Endometrial microvascular endothelial cells (primary cell): Measurements from ENCODE around the gene SPATS2. TPM values are rescaled to one million over a fixed set of nuclear protein-coding genes. Genes with fewer than 3 reads are reported as not detected.
"Not testable (repeated sequence)": the region's sequence is repeated elsewhere in the genome, so short reads cannot be mapped to it uniquely, and the experiment has no call there.

ENCODE experiments used
- in situ Hi-C: cut with HindIII; loops from 2 replicates; pipeline ENCODE4 v1.10.0; 2017; ENCODE audit warnings: low sequenced_read_pairs, low pct_unique_long_range_greater_than_20kb; ENCODE audit errors: inconsistent ontology term
- total RNA-seq: library from RNA; depleted of rRNA; stranded (reverse); fragments of >200 nt; gene quantifications from one replicate; pipeline ENCODE4 v1.2.3, GENCODE V29; 2015; ENCODE audit errors: inconsistent ontology term

SPATS2 gene
- 65.6 TPM for total RNA-seq

DNA sequence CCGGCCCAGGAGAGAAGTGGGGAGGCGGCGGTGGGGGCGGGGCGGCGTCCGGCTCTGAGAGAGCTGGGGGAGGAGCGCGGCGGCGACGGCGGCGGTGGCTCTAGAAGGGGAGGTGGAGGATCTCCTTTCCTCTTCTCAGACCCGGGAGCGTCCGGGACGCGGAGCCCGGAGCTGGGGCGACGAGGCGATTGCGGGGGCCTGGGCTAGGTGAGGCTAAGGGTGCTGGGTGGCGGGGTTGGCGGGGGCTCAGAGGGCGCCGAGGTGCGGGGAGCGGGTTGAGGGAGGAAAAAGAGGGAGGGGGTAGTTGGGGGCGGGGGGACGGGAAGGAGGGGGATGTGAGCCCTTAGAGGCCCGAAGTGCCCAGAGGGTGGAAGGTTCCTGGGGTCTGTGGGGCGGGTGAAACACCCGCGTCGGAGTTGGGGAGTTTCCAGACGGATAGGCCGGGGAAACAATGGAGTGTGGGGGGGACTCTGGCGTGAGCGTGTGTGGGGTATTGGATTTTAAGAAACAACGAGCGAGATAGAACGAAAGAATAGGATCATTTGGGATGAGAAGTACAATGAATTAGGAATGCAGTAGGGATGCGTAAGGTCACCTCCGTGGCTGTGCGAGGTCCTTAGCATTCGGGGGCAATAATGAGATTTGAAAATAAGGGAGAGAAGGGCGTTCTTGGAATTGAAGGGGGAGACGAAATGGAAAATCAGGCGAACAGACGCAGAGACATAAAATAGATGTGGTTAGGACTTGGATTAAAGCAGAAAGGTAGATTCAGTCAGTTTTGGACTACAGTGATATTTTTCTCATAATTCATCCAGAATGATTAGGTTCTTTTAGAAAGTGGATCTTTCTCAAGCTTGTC lies at the start of gene SPATS2:
Gene SPATS2 (plus strand): TSS at position 82 of the 859 bp plus-strand sequence. CDS start 93,551 bp downstream, outside the sequence.
- in situ Hi-C loops, result loop anchor here (5.0 kb wide), 1 partner anchor 145 kb away; no protein-coding TSS in a partner anchor

DNA sequence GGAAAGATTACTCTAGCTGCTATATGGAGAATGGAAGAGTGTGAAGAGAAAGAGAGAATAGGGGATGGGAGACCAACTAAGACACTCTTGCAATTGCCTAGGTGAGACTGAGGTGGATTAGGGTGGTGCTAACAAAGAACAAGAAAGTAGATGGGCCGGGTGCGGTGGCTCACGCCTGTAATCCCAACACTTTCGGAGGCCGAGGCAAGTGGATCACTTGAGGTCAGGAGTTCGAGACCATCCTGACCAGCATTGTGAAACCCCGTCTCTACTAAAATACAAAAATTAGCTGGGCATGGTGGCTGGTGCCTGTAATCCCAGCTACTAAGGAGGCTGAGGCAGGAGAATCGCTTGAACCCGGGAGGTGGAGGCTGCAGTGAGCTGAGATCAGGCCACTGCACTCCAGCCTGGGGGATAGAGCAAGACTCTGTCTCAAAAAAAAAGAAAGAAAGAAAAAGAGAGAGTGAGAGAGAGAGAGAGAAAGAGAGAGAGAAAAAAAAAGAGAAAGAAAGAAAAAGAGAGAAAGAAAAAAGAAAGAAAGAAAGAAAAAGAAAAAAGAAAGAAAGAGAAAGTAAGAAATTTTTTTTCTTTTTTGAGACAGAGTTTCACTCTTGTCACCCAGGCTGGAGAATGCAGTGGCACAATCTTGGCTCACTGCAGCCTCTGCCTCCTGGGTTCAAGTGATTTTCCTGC lies 46.7 kb upstream of the SPATS2 start:
- in situ Hi-C loops, result not testable (repeated sequence)

DNA sequence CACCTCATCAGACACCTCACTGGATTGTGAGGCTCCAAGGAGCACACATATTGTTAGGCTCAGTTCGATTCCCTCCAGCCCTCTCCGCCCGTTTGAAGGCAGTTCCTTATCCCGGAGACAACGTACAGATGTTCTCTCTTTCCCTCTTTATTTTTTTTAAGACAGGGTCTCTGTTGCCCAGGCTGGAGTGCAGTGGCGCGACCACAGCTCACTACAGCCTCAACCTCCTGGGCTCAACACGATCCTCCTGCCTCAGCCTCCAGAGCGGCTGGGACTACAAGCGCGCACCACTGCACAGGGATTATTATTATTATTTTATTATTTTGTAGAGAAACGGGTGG lies 44.9 kb upstream of the SPATS2 start:
- in situ Hi-C loops, result no loop called here

DNA sequence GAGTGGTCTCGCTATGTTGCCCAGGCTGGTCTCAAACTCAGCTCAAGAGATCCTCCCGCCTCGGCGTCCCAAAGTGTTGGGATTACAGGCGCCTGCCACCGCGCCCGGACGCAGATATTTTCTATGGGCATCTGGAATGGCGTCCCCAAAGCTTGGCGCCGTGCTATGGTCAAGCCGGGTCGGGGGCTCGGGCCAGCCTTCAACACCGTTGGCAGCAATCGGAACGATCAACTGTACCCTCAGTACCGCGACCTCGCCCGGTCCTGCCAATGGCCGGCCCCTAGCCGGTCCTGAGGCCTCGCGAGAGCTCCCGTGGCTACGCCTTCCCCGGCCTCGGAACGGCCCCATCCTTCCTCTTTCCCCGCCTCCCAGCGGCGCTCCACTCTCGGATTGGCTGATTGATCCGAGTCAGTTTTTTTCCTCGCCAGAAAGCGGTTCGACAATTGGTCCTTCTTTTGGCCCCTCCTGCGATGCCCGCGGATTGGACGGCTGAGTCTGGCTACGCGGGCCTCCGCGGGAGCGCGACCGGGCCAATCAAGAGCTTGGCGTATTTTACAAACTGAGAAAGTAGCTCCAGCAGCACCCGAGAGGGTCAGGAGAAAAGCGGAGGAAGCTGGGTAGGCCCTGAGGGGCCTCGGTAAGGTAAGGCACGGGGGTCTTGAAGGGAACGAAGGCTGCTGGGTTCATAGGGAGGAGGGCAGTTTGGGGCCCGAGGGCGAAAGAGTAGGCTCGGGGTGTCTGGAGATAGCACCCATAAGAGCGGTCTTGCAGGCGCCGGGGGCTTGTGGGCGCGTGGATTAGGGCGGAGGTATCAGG lies 44.3 kb upstream of the SPATS2 start, which contains the start of gene TROAP:
Gene TROAP (plus strand): TSS at position 548 of the 816 bp plus-strand sequence. CDS start 354 bp downstream, outside the sequence.
- in situ Hi-C loops, result no loop called here

DNA sequence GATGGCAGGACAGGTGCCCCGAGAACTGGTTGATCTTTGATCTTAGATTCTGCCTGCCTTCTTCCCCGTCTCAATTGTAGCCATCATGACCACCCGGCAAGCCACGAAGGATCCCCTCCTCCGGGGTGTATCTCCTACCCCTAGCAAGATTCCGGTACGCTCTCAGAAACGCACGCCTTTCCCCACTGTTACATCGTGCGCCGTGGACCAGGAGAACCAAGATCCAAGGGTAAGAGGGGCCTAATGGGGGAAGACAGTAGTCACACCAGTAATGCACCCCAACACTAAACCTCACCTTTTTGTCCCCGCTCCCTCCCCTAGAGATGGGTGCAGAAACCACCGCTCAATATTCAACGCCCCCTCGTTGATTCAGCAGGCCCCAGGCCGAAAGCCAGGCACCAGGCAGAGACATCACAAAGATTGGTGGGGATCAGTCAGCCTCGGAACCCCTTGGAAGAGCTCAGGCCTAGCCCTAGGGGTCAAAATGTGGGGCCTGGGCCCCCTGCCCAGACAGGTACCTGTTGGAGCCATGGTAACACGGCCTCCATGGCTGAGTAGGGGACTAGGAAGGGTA lies 43.7 kb upstream of the SPATS2 start:
- in situ Hi-C loops, result no loop called here

DNA sequence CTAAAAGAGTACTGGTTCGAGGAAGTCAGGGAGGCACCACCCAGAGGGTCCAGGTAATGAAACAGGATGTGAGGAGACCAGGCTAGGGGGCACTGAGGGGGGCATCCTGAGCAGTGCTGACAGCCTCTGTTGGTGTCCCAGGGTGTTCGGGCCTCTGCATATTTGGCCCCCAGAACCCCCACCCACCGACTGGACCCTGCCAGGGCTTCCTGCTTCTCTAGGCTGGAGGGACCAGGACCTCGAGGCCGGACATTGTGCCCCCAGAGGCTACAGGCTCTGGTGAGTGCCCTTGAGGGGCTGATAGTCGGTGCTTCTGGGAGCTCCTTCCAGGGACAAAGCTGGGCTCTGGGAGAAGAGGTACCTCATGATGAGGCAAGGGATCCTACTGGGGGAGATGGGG lies 41.7 kb upstream of the SPATS2 start:
- in situ Hi-C loops, result no loop called here

DNA sequence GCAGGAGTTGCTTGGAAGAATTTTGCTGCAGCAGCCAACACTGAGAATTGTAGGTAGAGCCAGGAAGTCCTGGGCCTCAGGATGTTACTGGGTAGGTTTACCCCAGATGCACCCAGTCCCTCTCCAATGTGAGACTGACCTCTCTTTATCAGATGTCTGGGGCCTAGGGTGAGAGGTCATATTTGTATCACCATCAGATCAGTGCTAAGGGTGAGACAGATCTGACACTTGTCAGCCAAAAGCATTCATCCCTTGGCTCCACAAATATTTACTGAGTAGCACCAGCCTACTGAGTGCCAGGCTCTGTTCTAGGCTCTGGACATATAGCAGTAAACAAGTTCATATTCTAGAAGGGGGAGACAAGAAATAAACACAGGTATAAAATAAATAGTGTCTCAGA lies 39.9 kb upstream of the SPATS2 start:
- in situ Hi-C loops, result no loop called here

DNA sequence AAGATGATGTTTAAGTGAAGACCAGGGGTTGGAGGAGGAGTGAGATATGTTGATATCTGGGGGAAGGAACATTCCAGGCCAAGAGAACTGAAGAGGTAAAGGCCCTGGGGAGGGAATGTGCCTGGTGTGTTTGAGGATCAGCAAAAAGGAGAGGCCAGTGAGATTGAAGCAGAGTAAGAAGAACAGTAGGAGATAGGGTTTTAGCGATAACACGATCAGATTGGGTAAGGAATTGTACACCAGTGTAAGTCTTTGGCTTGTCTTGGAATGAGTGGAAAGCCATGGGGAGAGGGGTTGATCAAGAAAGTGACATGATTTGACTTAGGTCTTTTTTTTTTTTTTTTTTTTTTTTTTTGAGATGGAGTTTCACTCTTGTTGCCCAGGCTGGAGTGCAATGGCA lies 39.4 kb upstream of the SPATS2 start:
- in situ Hi-C loops, result no loop called here

DNA sequence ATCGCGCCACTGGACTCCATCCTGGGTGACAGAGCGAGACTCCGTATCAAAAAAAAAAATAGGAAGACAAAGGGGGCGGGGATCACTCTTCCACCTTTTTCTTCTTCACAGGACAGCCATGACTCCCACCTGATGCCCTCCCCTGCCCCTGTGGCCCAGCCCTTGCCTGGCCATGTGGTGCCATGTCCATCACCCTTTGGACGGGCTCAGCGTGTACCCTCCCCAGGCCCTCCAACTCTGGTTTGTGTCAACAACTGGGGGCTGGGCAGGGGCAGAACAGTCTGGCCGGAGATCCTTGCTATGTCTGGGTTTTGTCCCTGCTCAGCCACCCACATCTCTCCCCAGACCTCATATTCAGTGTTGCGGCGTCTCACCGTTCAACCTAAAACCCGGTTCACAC lies 38.4 kb upstream of the SPATS2 start:
- in situ Hi-C loops, result no loop called here

DNA sequence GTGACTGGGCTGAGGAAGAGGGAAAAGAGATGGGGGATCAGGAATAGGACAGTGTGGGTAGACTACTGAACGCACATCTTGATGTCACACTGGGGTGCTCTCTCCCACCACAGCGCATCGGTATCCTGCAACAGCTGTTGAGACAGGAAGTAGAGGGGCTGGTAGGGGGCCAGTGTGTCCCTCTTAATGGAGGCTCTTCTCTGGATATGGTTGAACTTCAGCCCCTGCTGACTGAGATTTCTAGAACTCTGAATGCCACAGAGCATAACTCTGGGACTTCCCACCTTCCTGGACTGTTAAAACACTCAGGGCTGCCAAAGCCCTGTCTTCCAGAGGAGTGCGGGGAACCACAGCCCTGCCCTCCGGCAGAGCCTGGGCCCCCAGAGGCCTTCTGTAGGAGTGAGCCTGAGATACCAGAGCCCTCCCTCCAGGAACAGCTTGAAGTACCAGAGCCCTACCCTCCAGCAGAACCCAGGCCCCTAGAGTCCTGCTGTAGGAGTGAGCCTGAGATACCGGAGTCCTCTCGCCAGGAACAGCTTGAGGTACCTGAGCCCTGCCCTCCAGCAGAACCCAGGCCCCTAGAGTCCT lies 37.1 kb upstream of the SPATS2 start:
- in situ Hi-C loops, result no loop called here

DNA sequence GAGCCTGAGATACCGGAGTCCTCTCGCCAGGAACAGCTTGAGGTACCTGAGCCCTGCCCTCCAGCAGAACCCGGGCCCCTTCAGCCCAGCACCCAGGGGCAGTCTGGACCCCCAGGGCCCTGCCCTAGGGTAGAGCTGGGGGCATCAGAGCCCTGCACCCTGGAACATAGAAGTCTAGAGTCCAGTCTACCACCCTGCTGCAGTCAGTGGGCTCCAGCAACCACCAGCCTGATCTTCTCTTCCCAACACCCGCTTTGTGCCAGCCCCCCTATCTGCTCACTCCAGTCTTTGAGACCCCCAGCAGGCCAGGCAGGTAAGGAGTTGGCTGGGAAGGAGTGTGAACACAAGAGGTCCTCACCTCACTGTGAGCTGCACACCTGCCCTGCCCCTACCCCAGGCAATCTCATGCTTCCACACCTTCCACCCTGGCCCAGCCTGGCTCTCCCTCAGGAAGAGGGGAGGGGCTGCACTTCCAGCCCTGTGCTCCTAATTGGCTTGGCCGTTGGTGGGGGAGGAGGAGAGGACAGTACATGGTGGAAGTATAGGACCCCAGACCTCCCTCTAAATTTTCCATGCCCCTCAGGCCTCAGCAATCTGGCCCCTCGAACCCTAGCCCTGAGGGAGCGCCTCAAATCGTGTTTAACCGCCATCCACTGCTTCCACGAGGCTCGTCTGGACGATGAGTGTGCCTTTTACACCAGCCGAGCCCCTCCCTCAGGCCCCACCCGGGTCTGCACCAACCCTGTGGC lies 36.5 kb upstream of the SPATS2 start:
- in situ Hi-C loops, result no loop called here

DNA sequence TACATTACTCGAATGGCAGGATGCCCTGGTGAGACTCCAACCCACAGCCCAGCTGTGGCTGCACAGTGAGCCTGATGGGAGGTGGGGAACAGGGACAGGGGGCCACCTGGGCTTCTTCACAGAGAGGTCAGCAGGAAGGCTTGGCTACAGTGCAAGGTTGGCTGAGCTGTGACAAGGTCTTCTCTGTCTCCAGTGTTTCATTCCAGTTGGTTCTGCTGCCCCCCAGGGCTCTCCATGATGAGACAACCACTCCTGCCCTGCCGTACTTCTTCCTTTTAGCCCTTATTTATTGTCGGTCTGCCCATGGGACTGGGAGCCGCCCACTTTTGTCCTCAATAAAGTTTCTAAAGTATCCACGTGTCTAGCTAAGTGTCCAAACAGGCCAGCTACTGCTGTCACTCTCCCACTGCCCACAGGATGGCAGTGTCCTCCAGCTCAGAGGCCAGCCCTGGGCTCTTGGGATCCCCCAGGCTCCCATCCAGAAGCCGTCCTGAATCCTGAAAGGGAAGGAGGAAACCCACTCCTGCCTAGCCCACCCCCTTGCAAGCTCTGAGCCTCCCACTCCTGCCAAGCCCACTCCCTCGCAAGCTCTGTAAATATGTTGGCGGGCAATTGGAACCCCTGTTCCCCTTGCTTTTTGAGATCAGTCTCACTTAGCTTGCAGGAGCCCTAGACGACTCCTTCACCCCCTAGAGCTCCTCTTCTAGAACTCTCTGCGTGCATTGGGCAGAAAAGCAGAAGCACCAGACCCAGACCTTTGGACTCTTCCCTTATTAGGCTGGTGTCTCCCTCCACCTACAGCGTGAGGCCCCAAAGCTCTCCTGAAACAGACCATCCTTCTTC lies 35.7 kb upstream of the SPATS2 start:
- in situ Hi-C loops, result no loop called here

DNA sequence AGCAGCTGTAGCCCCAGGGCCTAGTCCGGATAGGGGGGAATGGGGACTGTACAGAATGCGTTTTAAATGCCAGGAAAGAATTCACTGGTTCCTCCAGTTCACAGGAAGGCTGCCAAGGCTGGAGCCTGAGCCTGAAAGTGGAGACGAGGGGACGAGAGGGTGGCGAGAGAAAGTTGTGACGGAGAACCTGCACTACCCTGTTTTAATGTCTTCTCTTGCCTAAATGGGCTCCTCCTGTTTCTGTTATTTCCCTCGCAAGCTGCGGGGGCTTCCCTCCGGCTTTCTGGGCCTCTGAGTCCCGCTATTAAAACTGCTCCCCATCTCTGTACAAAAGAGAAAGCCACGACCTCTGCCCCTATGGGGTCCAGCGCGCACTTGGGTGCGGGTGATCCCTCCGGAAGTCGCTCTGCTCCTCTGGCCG lies 34.8 kb upstream of the SPATS2 start:
- in situ Hi-C loops, result no loop called here

DNA sequence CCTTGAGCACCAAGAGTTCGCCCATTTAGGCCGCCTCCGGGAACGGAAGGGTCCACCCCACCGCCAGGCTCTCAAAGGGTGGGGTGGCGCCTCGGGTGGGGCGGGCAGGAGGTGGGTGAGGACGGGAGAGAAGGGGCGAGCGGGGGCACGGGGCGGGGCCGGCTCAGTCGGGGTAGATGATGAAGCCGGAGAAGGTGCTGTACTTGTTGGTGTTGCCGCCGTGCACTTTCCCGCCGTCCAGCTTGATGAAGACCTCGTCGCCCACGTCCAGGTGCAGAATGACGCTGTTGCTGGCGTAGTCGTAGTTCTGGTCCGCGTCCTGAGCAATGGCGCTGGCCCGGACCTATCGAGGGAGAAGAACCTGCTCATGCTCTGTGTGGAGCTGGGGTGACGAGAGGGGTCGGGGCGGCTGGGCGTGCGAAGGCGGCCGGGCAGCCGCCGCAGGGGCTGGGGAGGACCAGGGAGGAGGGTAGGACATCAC lies 34.3 kb upstream of the SPATS2 start:
- in situ Hi-C loops, result no loop called here

DNA sequence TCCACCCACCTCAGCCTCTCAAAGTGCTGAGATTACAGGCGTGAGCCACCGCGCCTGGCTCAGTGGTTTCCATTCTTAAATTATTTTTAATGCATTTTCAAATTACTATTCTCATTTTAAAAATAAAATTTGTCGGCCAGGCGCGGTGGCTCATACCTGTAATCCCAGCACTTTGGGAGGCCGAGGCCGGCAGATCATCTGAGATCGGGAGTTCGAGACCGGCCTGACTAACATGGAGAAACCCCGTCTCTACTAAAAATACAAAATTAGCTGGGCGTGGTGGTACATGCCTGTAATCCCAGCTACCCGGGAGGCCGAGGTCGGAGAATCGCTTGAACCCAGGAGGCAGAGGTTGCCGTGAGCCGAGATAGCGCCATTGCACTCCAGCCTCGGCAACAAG lies 33.5 kb upstream of the SPATS2 start:
- in situ Hi-C loops, result not testable (repeated sequence)

DNA sequence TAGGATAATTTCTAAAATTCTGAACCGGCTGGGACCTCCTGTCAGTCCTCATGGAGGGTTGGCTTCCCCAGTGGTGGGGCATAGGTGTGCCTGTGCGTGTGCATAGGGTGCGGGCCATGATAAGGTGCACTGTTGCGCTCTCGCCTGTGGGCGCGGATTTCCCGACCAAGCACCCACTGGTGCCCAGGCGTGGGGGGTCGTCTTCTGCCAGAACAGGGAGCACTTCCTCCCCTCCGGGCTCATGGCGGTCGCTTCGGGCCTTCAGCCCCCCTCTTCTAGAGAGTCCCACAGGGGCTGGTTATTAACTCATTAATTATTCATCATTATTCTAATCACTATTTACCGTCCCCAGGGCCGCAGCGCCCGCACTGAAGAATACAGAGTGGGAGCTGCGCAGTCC lies 33.0 kb upstream of the SPATS2 start:
- in situ Hi-C loops, result no loop called here

DNA sequence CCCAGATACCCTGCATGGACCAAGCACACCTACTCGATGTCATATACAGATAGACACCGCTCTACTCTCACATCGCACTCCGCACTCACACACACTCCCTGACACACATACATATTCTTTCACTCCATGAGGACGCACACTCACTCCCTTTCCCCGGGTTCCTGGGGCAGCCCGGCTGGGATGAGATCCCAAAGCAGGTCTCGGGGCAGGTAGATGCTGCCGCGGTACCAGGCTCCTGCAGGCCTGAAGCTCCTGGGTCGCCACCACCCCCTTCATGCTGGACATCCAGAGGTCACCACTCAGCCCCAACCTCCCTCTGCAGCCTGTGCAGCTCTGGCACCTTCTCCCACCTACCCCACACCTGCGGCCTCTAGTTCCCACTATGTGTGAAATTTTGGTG lies 32.6 kb upstream of the SPATS2 start:
- in situ Hi-C loops, result no loop called here
